Measurements from ENCODE around the gene EIF5B. TPM values are rescaled to one million over a fixed set of nuclear protein-coding genes. Genes with fewer than 3 reads are reported as not detected.

The EIF5B gene
- total and polyA plus RNA-seq, 2 of the 8 experiments (the other 6 are each of a cell fraction or from before 2014, with no cell fraction given): 10.7 to 64.5 TPM

GRCh38 chr2:99340669-99341236 is 3.6 kb downstream of the EIF5B start:
- Histone ChIP-seq H2AK5ac (ENCODE audit: low read depth, low read length) (no peak overlapping the region), H3K9me3 (ENCODE audit: insufficient read depth in 2 of 2, low read depth in 1 of 2, low read length in 1 of 2) (no peaks in the 10 kb centered on the region), H3K56ac (replicated peaks; ENCODE audit: insufficient read length, low read depth, low read length) (no peak overlapping the region), H3K4me1 (replicated peaks in 1 of 4; ENCODE audit: control insufficient read depth in 3 of 4, insufficient read depth in 4 of 4, low read length in 3 of 4) (peaks cover 0 to 4% (median 0%) of the 10 kb centered on the region in 4 experiments; a peak in 1 of 7 replicates), H3K4me3 (ENCODE audit: extremely low read depth in 1 of 4, insufficient read depth in 2 of 4, low read depth in 3 of 4, low read length in 4 of 4) (no peak overlapping the region), H3K4me2 (ENCODE audit: insufficient read depth in 1 of 2, low read depth in 2 of 2, low read length in 2 of 2) (no peak overlapping the region), H2BK15ac (ENCODE audit: low read length) (no peak overlapping the region), H4K8ac (ENCODE audit: extremely low read depth, insufficient read depth, low read length) (no peak overlapping the region), H2BK12ac (ENCODE audit: low read depth, low read length) (no peak overlapping the region), H3K9ac (replicated peaks in 1 of 4; ENCODE audit: extremely low read depth in 1 of 4, low read depth in 3 of 4, low read length in 3 of 4) (no peak overlapping the region), H4K91ac (replicated peaks; ENCODE audit: insufficient read length, low read length) (no peak overlapping the region), H3K14ac (ENCODE audit: insufficient read length) (no peak overlapping the region), H3K79me2 (ENCODE audit: control insufficient read depth in 1 of 2, insufficient read depth in 2 of 2, low read length in 2 of 2) (peaks cover 36 to 85% of the 10 kb centered on the region in 2 experiments), H3K27ac (ENCODE audit: low read depth, low read length) (no peak overlapping the region), H3K36me3 (ENCODE audit: control insufficient read depth in 2 of 4, insufficient read depth in 4 of 4, low read length in 3 of 4) (no peaks in the 10 kb centered on the region), H2BK5ac (ENCODE audit: low read depth, low read length) (no peak overlapping the region), H4K20me1 (replicated peaks in 1 of 2; ENCODE audit: control insufficient read depth in 1 of 2, insufficient read depth in 2 of 2, low read length in 2 of 2) (peaks cover 2 to 8% of the 10 kb centered on the region in 2 experiments), H2AFZ (ENCODE audit: low read length) (no peak overlapping the region), H3K4ac (replicated peaks; ENCODE audit: insufficient read length, low read depth, low read length) (no peak overlapping the region), H3K27me3 (replicated peaks in 1 of 4; ENCODE audit: control insufficient read depth in 3 of 4, extremely low read depth in 1 of 4, insufficient read depth in 3 of 4, low read length in 3 of 4) (no peaks in the 10 kb centered on the region), H3K18ac (ENCODE audit: extremely low read depth, low read length) (no peak overlapping the region), H2BK20ac (ENCODE audit: low read length) (no peak overlapping the region), H3K23ac (ENCODE audit: insufficient read length) (no peak overlapping the region), H4K5ac (ENCODE audit: insufficient read length, low read depth, low read length) (no peak overlapping the region), H2BK120ac (replicated peaks; ENCODE audit: low read depth, low read length) (no peak overlapping the region), H3K79me1 (ENCODE audit: low read depth, low read length) (no peaks in the 10 kb centered on the region; the same call in 1 of the 2 replicates), H3K23me2 (ENCODE audit: low read depth, low read length) (peaks cover 8% of the 10 kb centered on the region)
- FAIRE-seq (no peak), DNase-seq (ENCODE audit: low read depth in 1 of 2, low spot score in 2 of 2) (no peak)
- CTCF ChIA-PET (ENCODE audit: partially characterized antibody): no interaction called here
- 93% methylated on average over 8 of the region's 8 CpGs; no CpG with 5 or more reads in 1 of the 2 experiments for WGBS, 2 experiments (ENCODE audit: extremely low coverage in 1 of 2, insufficient coverage in 1 of 2, insufficient read length in 1 of 2, insufficient replicate concordance in 2 of 2, low coverage in 1 of 2, low lambda C conversion rate in 2 of 2, missing lambda C conversion rate in 1 of 2)
- TF ChIP-seq POLR2A (IDR thresholded peaks at IDR 0.05; ENCODE audit: control extremely low read depth in 1 of 2, low read depth in 2 of 2, low read length in 2 of 2) (no peak), SRF (IDR thresholded peaks at IDR 0.05; ENCODE audit: low read depth, low read length) (no peak), BACH1 (IDR thresholded peaks at IDR 0.05; ENCODE audit: low read length) (no peak), BCL11A (IDR thresholded peaks at IDR 0.05; ENCODE audit: low read depth in 2 of 2, low read length in 2 of 2) (no peak), CTBP2 (IDR thresholded peaks at IDR 0.05; ENCODE audit: borderline replicate concordance, insufficient read depth, insufficient read length, low read length) (no peak), CBX5 (IDR thresholded peaks at IDR 0.05; ENCODE audit: low read depth, low read length) (no peak)
- POLR2A ChIA-PET (ENCODE audit: partially characterized antibody): no interaction called here

All from H1 (cell line).